Stimulated activated CD4-positive, alpha-beta T cell treated with anti-CD3 and anti-CD28 coated beads, Interleukin-15, amount 100 ng/mL, for 24 hours (primary cell): ENCODE results near the gene NPLOC4.

Experiments used
- DNase-seq: peaks from one replicate; pipeline ENCODE4 v3.0.0-alpha.2; 2020

Gene NPLOC4

DNA sequence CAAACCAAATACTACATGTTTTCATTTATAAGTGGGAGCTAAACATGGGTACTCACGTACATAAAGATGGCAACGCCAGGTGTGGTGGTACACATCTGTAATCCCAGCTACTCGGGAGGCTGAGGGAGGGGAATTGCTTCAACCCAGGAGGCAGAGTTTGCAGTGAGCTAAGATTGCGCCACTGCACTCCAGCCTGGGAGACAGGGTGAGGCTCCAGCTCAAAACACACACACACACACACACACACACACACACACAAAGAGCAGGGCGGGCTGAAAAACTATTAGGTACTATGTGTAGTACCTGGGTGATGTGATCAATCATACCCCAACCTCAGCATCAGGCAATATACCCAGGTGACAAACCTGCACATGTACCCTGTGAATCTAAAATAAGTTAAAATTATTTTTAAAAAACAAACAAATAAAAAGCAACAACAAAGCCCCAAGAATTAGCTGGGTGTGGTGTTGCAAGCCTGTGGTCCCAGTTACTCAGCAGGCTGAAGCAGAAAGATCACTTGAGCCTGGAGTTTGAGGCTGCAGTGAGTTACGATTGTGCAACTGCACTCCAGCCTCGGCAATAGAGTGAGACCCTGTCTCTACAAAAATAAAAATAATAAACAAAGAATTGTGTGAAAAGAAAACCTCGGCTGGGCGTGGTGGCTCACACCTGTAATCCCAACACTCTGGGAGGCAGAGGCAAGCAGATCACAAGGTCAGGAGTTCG lies 72.9 kb downstream of the NPLOC4 start:
- no peak for DNase-seq

DNA sequence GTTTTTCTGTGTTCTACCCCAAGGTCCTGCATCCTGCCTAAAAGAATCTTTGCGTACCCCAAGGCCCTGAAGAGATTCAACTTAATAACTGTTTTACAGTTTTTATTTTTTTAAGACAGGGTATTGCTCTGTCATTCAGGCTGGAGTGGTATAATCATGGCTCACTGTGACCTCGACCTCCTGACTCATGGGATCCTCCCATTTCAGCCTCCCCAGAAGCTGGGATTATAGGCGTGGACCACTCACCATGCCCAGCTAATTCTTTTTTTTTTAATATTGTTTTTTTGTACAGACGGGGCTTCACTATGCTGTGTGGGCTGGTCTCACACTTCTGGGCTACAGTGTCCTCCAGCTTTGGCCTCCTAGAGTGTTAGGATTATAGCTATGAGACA lies 75.4 kb downstream of the NPLOC4 start:
- no peak for DNase-seq

DNA sequence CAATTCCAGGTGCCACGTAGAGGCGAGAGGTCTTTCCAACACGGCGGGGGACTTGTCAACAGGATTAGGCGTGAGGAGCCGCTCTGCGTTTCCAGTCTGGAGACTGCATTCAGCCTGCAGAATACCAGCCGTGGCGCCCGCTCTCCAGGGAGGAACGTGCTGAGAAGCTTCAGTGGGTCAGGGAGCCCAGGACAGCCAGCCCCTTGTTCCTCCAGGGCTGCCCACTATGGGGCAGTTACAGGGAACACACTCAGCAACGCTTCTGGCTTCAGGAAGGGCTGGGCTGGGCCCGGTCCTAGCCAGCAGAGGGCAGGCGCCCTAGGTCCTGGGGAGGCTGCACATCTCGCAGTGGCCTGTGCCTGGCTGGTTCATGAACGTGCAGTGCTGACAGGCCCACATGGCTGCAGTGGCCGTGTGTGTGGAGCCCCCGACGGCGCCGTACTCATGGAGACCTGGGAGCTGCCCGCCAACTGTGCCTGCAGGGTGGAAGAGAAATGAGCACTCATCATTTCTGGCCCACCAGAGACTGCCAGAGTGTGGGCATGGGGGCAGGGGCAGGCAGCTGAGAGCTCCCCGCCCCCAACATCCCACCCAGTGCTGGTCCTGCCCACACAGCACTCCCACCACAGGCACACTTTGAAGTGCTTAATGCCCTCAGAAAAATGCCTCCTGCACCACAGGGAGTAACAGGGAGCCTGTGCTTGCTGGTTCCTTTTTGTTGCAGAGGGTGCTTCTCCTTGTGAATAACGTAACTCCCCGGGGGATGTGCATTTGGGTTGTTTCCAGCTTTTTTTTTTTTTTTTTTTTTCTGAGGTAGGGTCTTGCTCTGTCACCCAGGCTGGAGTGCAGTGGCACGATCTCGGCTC lies 77.7 kb downstream of the NPLOC4 start:
- no peak for DNase-seq

DNA sequence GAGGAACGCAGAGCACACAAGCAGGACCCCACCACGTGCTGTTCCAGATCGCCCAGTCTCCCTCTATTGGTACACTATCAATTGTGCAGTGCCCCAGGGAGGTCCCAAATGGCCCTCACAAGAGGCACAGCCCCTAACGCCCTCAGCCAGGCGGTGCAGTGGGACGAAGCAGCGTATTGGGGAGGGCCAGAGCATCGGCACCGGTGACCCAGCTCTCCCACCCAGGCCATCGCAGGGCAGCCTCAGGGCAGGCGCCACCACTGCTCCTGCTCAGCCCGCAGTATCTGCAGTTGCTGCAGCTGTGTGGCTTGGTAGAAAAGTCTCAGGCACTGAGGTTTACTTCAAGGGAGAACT lies 78.8 kb downstream of the NPLOC4 start:
- DNase-seq = no peak

DNA sequence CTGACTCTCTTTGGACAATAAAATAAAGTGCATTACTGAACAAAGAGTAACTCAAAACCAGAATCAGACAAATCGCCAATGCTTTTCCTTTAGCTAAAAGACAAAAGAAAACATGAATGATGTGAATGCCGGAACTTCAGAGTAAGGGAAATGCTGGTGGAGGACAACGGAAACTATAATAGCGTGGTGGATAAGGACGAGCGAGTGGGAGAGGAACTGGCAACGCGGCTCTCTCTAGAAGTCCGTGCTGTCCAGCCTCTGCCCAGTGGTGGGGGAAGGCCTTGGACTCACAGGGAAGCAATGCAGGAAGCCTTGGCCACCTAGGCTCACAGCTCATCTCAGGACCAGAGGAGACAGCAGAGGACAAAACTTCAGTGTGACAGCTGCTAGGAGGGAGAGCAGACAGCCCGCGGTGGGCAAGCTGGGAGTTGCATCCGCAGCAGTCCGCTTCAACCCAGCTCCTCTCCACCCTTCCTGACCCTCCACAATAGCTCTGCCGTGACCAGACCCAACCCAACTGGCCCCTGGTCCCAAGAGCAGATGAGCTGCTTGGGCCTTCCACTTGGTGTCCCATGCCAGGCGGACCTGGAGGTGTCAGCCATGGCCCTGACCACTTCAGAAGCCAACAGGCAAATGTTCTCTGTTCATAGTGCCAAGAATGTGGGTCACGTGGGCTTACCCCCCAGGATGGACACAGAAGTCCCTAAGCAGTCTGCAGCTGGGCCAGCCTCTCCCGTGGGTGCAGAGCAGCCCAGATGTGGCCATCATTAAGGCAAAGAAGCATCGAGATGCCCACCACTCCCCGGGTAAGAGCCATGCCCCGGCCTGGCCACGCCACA lies 79.4 kb downstream of the NPLOC4 start:
- no peak for DNase-seq

DNA sequence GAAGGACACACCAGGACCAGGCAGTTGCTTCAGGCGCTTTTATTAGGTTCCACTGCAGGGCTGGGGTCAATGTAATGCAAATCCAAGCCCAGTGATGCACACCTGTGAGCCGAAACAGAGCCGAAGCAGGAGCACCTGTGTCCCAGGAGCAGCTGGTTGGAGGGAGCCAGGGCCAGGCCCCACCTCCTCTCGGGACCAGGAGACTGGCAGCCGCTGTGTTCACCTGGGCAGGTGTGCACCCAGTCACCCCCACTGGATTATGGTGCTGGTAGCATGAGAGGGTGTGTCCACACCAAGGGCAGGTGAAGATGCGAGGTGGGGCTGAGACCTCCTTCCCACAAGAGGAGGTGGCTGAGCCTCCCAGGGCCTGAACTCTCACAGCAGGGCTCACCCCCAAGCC lies 80.0 kb downstream of the NPLOC4 start:
- DNase-seq = no peak

DNA sequence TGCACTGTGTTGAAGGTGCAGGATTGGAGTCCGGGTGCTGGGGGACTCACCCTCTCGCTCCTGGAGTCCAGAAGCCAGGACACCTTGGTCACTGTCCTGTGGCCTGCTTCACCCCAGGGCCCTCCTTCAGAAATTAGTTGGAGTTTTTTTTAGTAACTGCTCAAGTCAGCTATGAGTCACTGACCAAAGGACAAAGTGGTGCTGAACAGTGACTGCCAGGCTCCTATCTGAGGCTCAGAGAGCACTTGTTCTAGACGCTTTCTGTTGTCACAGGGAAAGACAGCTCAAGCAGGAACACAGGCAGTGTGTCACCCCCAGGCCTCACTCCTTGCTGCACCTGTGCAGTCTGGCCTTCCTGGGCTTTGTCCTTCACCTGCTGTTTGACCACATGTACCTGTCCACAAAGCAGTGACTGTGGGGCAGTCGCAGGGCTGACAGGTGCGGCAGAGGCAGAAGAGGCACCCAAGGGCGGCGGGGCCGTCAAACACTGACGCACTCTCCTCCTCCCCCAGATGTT lies 80.7 kb downstream of the NPLOC4 start:
- no peak for DNase-seq

DNA sequence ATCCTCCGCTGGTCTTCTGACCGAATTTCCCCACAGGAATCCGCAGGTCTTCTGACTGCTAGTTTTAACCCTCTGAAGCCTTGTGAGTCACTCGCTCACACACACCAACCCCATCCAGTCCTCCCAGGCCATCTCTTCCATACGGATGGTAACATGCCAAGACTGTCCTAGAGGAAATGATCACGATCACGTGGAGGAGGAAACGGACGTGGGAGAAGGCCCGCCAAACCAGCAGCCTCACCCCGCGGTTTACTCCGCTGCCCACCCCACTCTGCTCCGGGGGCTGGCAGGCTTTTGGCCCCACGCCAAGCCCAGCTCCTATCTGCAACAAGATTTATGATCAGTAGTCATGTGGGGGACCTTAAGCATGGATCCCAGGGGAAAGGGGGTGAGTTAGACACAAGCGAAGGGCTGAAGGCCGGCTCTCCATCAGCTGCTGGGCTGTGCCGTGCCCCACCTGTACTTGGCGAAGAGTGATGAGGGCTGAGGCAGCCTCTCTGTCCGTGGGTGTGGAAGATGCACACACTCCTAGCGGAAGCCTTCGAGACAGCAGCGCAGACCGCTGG lies 83.2 kb downstream of the NPLOC4 start:
- peak; percentile 38 for DNase-seq

DNA sequence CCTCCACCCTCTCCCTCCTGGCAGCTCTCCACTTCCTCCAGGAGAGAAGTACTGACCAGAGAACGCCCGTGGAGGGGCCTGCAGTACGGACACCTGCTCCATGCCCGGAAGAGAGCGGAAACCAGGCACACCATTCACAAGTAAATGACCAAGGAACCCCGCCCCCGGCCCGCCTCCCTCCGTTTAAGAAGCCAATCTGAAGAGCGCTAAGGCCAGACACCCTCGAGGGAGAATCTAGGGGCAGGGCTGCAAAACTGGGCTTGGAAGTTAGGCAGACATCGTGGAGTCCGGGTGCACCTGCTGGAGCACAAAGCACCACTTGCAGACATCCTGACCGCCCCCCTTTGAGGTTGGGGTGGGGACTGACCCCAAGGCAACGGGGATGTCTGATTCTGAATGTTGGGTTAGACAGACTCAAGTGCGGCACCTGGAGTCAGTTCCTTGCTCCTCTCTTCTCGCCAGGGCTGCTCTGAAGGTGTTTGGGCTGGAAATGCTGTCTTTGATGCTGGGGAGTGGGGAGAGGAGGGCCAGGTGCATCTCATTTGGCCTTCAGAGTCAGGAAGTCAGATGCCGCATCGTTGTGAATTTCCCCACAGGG lies 83.8 kb downstream of the NPLOC4 start:
- peak; percentile 89 for DNase-seq

DNA sequence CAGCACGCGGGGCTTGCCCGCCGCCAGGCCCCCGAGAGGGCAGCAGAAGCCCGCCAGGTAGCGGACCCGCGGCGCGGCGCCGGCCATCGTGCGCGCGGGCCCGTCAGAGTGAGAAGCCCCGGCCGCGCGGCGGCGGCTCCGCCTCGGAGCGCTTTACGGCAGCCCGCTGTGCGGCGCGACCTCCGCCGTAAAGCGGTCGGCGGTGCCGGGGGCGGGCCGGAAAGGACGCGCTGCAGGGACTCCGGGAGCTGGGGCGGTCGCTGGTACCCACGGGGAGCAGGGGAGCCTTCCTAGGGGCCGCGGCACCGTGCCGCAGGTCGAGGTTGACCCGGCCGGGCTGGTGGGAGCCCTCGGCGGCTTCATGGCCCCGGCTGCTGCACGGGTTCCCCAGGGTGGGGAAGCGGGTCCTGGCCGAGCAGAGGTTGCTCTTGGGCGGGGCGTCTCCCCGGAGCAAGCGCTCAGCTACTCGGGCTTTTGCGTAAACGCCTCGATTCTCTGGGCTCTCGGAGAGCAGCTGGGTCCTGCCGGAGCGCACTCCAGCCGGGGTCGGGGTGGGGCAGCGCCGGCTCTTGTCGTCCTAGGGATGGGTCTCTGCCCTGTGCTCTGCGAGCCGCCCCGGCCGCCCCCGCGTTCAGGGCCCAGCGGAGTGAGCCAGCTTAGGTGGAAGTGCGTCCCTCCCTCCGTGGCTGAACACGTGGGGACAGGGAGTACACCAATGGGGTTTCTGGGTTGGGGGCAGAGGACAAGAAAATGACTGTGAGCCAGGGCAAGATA lies 84.5 kb downstream of the NPLOC4 start, which contains the start of gene FAAP100:
Gene FAAP100 (minus strand): TSS at position 110 of the 774 bp plus-strand sequence. CDS start 23 bp downstream, at position 87.
- DNase-seq = peak; percentile 88

DNA sequence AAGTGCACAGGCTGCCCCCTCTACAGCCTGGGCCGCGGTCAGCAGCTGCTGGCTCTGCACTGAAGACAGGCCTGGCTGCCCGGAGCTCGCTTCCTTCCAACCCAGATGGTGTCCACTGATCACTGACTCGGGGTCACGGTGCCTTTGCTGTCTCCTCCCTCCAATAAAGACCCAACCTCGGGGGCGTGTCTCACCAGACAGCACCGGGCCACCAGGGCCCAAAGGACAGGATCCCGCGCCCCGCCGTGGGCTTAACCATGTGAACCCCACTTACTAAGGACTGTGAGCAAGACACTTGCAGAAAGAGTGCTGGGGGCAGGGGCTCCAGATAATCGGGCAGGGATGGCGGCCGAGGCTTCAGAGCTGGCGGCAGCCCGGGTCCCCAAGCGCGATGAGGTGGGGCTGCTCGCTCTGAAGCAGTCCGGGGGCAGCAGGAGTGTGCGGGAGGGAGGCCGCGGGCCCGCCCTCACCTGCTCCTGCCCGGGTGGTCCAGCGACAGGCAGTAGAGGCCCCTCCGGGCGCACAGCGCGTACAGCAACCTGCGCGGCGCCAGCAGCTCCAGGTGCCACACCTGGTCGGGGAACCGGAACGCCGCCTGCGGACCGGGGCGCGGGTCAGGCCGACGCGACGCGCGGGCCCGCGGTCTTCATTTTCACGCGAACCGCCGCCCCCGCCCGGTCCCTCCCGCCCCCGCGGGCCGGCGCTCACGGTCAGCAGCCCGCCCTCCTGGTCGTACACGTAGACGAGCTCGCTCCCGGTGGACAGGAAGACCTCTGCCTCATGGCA lies 85.3 kb downstream of the NPLOC4 start:
- peak; percentile 46 for DNase-seq

DNA sequence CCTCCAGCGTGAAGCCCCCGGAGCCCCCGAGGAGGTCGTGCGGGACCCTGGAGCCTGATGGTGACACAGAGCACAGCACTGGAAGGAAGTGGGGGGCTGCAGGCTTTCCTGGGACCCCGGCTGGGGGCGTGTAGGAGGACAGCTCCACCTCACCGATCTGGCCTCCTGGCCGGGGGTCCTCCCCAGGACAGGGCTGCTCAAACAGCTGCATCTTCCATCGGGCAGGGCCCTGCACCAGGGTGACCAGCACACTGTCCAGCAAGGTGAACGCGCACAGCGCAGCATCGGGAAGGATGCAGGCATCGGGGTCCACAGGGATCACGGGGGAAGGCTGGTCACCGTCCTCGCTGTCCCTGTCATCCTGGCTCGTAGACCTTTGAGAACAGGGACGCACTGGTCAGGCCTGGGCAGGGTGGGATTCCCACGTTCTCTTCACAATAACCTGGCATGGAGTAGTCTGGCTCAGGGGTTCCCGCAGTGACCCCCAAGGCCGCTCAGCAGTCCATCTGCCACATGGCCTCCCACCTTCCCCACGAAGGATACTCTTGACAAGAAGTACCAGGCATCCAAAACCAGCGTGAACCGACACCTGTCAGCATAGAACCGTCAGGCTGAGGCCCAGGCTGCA lies 86.0 kb downstream of the NPLOC4 start:
- DNase-seq = no peak

DNA sequence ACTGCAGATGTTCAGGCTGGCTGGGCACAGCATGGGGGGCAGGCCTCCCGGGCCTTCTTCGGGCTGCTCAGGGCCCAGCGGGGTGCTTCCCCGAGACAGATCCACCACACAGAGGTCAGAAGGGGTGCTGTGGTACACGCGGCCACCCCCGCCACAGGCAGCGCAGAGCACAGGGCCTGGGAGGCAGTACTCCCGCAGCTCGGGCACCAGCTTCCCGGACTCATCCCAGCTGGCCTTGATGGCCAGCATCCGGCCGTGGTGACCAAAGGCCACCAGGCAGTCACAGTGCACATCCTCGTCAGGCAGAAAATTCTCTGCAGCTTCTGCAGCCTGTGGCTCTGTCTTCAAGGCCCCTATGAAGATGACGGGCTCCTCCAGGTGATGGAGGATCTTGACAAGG lies 86.6 kb downstream of the NPLOC4 start:
- DNase-seq = no peak

DNA sequence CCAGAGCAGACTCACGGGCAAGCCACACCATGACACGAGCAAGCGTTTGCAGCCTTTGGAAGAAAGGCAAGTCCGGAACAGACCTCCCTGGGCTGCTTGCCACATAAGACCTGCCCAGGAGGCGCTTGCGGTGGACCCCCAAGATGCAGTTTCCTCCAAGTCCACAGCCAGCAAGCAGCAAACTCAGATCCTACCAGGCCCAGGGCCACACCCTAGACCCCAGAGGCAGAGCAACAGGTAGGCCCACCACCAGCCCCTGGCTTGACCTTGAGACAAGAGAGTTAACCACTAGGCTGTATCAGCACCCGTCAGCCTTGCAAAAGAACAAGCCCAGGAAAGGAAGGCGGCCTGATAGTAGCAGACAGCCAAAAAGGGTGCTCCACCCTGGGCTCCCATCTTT lies 87.1 kb downstream of the NPLOC4 start:
- DNase-seq = no peak

DNA sequence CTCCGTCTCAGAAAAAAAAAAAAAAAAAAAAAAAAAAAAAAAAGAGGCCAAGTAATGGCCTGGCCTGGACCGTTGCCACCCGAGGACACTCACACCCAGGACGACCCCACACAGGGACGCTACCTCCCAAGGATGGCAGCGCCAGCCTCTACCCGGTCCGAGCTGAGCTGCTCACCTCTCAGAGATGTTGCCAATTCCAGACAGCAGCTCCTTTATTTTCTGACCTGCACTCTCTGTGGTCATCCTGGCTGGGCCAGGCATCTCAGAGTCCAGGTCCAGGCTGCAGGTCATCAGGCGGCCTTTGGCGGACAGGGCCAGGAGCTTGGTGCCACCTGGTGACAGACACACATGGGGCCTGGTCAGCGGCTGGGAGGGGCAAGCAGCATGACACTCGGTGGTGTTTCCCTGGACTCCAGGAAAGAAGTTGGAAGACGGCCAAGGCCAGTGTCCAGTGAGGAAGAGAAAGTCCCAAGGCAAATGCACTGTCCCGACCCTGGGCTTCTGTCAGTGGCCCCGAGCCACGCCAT lies 87.8 kb downstream of the NPLOC4 start:
- no peak for DNase-seq

DNA sequence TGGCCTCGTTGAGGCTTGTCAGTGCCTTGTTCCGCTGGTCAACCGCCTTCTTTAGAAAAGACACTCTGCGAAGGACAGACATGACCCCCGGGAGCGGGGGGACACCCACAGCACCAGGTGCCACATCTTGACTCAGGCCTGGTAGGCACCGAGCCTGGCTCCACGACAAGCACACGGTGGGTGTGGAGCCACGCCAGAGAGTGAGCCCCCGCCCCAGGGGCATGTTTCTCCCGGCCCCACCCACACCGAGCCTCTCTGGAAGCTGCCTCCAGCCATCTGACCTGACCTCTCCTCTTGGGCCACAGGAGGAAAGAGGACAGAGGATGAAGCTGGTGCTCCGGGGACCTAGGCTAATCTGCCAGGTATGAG lies 89.3 kb downstream of the NPLOC4 start:
- DNase-seq = no peak

DNA sequence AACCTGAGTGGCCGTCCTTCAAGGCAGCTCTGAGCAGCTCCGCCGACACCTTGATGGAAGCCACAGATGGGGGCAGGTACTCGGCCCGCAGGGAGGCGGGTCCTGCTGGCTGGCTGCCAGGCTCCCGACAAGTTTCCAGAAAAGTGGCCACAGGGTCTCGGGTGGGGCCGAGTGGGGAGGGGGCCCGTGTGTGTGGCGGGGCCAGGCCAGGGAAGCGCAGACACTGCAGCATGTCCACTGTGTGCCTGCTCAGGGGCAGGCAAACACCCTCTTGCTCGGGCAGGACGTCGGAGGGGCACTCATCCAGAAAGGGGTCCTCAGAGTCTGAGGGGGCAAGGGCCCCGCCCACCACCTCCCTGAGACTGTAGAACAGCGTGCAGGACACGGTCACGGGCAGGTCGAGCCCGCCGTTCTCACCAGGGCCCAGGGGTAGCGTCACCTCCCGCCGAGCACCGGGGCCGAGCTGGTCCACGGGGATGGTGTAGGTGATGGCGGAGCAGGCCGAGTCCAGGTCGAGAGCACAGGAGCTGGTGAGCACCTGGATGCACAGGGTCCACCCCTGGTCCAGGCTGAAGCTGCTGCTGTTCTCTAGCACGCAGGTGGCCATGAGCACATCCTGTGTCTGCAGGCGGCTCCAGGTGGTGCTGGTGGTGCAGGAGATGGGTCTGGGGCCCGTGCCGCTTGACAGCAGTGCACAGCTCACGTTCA lies 89.9 kb downstream of the NPLOC4 start:
- DNase-seq = no peak

DNA sequence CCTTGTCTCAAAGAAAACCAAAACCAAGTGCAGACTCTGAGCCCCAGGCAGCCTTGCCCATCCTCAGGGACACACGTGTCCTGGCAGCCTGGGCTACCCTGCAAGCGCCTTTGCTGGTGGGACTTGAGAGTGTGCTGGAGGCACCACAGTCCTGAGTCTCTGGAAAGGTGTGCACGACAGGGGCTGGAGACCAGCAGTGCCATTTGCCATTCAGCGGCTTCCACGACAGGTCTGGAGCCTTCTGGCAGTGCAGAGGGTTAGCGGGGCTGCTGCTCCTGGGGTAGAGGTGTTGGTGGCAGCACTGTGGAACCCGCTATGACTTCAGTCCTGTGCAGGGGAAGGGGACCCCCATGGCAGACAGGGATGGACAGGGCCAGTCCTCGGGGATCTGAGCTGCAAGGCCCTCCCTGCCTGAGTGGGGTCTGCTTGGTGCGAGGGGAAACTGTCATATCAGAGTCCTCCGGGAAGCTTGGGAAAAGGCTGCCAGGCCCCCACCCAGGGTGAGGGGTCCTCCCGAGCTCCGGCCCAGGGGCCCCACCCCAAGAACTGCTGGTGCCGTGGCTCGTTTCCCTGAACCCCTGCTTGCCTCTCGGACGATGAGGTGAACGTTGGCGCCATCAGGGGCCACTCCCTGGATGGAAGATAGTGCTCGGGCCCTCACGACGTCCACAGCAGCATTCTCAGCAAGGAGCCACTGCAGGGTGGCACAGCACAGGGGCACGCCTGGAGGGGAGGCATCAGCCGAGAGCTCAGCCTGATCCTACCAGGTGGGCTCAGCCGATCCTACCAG lies 91.6 kb downstream of the NPLOC4 start:
- DNase-seq = no peak
